IPS-NIHi7 (cell line): ENCODE measurements around the gene PMS2.
"Not testable (repeated sequence)": the region's sequence is repeated elsewhere in the genome, so short reads cannot be mapped to it uniquely, and the experiment has no call there.

ENCODE experiments used
- DNase-seq: peaks from one replicate; pipeline ENCODE4 v3.0.0; 2012; ENCODE audit warnings: mixed read lengths; ENCODE audit errors: extremely low spot score

PMS2 gene

GRCh38 chr7:6008668-6009611, at the start of gene PMS2, which contains the start of gene AIMP2:
Gene PMS2, minus strand, starts transcription at chr7:6009049. Its CDS starts 30 bp downstream, at chr7:6009019.
Gene AIMP2, plus strand, starts transcription at chr7:6009272. Its CDS starts 92 bp downstream, at chr7:6009364.
- DNase-seq, result peak; percentile 95

GRCh38 chr7:6057316-6058129, 48.7 kb upstream of the PMS2 start:
- DNase-seq, result no peak

GRCh38 chr7:6056616-6057015, 47.8 kb upstream of the PMS2 start:
- DNase-seq, result no peak

GRCh38 chr7:6051185-6051584, 42.3 kb upstream of the PMS2 start:
- not testable (repeated sequence) for DNase-seq

GRCh38 chr7:6049780-6050179, 40.9 kb upstream of the PMS2 start:
- DNase-seq, result no peak

GRCh38 chr7:6035686-6036085, 26.8 kb upstream of the PMS2 start:
- no peak for DNase-seq

- DNase-seq, result no peak
Measured at GRCh38 chr7:6035165-6035564, 26.3 kb upstream of the PMS2 start.

- DNase-seq, result no peak
Measured at GRCh38 chr7:6032641-6033040, 23.8 kb upstream of the PMS2 start.

- no peak for DNase-seq
Measured at GRCh38 chr7:6032167-6032566, 23.3 kb upstream of the PMS2 start.

- DNase-seq, result no peak
Measured at GRCh38 chr7:6031567-6031966, 22.7 kb upstream of the PMS2 start.

GRCh38 chr7:6030988-6031387, 22.1 kb upstream of the PMS2 start, which contains the start of gene ANKRD61:
Gene ANKRD61, plus strand, starts transcription at chr7:6031376. Its CDS starts 0 bp downstream, at chr7:6031376.
- DNase-seq, result no peak

- DNase-seq, result no peak
Measured at GRCh38 chr7:6028563-6028962, 19.7 kb upstream of the PMS2 start.

GRCh38 chr7:6027806-6028365, 19.0 kb upstream of the PMS2 start:
- DNase-seq, result no peak

GRCh38 chr7:6026820-6027311, 18.0 kb upstream of the PMS2 start:
- no peak for DNase-seq

- DNase-seq, result peak; percentile 89
Measured at GRCh38 chr7:6026011-6026819, 17.4 kb upstream of the PMS2 start.

GRCh38 chr7:6023974-6024435, 15.2 kb upstream of the PMS2 start:
- no peak for DNase-seq

GRCh38 chr7:6022707-6023106, 13.9 kb upstream of the PMS2 start:
- no peak for DNase-seq

- DNase-seq, result no peak
Measured at GRCh38 chr7:6020371-6021286, 11.8 kb upstream of the PMS2 start.

GRCh38 chr7:6016653-6016966, 7.8 kb upstream of the PMS2 start:
- no peak for DNase-seq
